Activated T-helper 17 cell treated with anti-CD3 and anti-CD28 coated beads, Interleukin-2, amount 50 U/mL, for 72 hours (primary cell): ENCODE results near the gene MMP24. TPM values are rescaled to one million over a fixed set of nuclear protein-coding genes. Genes with fewer than 3 reads are reported as not detected.
"Not testable (repeated sequence)": the region's sequence is repeated elsewhere in the genome, so short reads cannot be mapped to it uniquely, and the experiment has no call there.

ENCODE experiments used
- ATAC-seq: fragments of 150-1000 bp; cut with Tn5 transposase; replicated peaks from 2 replicates; pipeline ENCODE4 v1.10.0; 2021; ENCODE audit warnings: mild to moderate bottlenecking, moderate library complexity
- H3K27ac Mint-ChIP-seq: one replicate; pipeline ENCODE4 v1.8.0; 2022; ENCODE audit warnings: mixed read lengths
- H3K27me3 Mint-ChIP-seq: one replicate; pipeline ENCODE4 v1.8.0; 2022; ENCODE audit warnings: mixed read lengths
- H3K36me3 Mint-ChIP-seq: one replicate; pipeline ENCODE4 v1.8.0; 2022; ENCODE audit warnings: low read depth, mild to moderate bottlenecking, mixed read lengths
- H3K4me1 Mint-ChIP-seq: one replicate; pipeline ENCODE4 v1.8.0; 2022; ENCODE audit warnings: mixed read lengths
- H3K4me3 Mint-ChIP-seq: one replicate; pipeline ENCODE4 v1.8.0; 2022; ENCODE audit warnings: mild to moderate bottlenecking, mixed read lengths
- H3K9me3 Mint-ChIP-seq: one replicate; pipeline ENCODE4 v1.8.0; 2022; ENCODE audit warnings: mixed read lengths
- total RNA-seq, 2 donors: library from RNA; stranded (reverse); gene quantifications; one replicate each; pipeline ENCODE4 v1.2.3, GENCODE V29; 2022

The MMP24 gene
- total RNA-seq, 2 donors from 2014 or later: 0.04 TPM; not detected in 1

DNA sequence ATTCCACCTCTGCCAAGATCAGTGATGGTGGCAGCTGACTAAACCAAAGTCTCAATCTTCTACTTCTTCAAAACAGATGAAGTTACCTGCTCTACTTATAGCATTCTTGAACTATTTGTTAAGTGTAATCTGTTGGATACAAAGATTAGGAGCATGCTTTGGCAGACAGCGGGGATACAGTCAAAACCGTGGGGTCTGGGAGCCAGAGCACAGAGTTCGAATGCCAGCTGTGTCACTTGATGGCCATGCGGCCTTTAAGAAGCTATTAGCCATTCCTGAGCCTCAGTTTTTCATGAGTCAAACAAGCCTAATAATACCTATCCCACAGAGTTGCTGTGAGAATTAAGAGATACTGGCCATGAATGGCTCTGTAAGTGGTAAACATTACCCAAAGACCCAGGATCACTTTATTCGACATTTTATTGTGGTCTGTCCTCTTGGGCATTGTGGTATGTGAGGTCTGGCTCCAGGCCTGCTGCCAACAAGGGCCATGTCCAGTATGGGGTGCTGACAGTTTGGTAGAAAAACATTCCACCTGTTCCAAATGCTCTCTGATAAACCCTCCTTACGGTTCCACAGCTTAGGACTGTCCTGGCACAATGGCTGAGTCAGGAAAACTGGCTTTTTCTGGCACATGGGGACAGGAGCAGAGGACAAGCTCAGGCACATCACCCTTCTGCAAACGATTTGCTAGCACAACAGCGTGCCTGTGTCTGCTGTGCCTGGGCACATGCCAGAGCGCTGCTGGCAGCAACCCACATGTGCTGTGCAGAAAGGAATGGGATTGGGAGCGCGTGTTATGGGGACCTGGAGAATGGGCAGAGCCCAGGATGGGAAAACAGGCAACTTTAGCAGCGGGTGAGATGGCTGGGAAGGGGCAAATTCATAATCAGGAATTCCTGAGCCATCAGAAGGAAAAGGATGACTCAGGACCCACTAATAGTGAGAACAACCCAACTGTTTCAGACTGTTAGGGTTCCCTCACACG is 81.5 kb downstream of the MMP24 start:
- Mint-ChIP-seq H3K4me1 (peaks cover 45% of the 10 kb centered on the region), H3K36me3 (peaks cover 15% of the 10 kb centered on the region), H3K27me3 (no peaks in the 10 kb centered on the region), H3K9me3 (no peaks in the 10 kb centered on the region), H3K4me3 (no peak overlapping the region), H3K27ac (peak overlapping the region; percentile 93)
- ATAC-seq: no peak

DNA sequence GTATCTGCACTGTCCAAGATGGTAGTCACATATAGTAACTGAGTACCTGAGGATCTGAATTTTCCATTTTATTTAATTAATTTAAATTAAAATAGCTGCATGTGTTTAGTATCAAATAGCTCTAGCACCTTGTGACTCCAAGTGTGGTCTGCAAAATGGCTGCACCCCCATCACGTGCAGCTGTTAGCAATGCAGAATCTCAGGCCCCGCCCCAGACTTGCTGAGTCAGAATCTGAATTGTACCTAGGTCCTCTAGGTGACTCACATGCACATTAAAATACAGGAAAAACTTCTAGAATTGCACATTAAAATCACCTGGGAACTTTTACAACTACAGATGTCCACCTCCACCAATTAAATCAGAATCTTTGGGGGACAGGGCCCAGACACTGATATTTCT is 84.9 kb downstream of the MMP24 start:
- H3K9me3 Mint-ChIP-seq: no peaks in the 10 kb centered on the region
- H3K4me3 Mint-ChIP-seq: peak overlapping the region; percentile 43
- peak; percentile 74 for ATAC-seq
- peaks cover 33% of the 10 kb centered on the region for H3K4me1 Mint-ChIP-seq
- no peaks in the 10 kb centered on the region for H3K27me3 Mint-ChIP-seq
- H3K27ac Mint-ChIP-seq: peak overlapping the region; percentile 49
- H3K36me3 Mint-ChIP-seq: peaks cover 26% of the 10 kb centered on the region

DNA sequence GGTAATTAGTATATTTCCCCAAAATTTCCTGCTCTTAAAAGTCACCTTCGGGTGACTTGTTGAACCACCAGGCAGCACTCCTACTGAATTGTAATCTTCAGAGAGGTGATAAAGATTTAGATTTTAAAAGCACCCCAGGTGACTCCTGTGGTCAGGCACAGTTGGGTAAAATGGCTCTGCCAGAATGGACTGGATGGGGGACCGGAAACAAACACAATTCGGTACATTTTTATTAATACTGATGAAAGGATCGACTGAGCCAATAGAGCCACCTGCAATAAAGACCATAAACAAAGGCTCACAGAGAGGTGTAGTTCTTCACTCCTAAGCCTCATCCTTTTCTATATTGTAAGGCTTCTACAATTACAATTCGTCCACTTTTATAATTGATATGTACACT is 85.3 kb downstream of the MMP24 start:
- H3K4me1 Mint-ChIP-seq: peaks cover 29% of the 10 kb centered on the region
- peak overlapping the region; percentile 49 for H3K27ac Mint-ChIP-seq
- H3K27me3 Mint-ChIP-seq: no peaks in the 10 kb centered on the region
- H3K4me3 Mint-ChIP-seq: peak overlapping the region; percentile 43
- no peak for ATAC-seq
- H3K9me3 Mint-ChIP-seq: no peaks in the 10 kb centered on the region
- peaks cover 26% of the 10 kb centered on the region for H3K36me3 Mint-ChIP-seq

DNA sequence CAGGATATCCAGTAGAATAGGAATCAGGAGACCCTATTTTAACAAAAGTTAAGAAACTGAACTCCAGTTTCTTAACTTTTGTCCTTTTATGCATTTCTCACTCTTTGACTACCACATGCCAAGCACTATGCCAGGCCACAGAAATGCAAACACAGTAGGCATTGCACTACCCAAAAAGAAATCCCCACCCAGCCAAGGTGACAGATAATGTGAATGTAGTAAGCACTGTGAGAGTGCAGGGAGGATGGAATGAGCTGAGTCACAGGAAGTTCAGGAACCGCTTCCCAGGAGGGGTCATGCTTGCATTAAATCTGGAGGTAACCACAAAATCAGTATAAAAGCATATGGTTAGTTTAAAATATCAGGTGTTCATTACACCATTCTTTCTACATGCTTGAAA is 85.8 kb downstream of the MMP24 start:
- Mint-ChIP-seq H3K4me3 (peak overlapping the region; percentile 43), H3K27ac (peak overlapping the region; percentile 49), H3K27me3 (no peaks in the 10 kb centered on the region), H3K9me3 (no peaks in the 10 kb centered on the region), H3K4me1 (peaks cover 27% of the 10 kb centered on the region), H3K36me3 (peaks cover 26% of the 10 kb centered on the region)
- ATAC-seq: peak; percentile 91

DNA sequence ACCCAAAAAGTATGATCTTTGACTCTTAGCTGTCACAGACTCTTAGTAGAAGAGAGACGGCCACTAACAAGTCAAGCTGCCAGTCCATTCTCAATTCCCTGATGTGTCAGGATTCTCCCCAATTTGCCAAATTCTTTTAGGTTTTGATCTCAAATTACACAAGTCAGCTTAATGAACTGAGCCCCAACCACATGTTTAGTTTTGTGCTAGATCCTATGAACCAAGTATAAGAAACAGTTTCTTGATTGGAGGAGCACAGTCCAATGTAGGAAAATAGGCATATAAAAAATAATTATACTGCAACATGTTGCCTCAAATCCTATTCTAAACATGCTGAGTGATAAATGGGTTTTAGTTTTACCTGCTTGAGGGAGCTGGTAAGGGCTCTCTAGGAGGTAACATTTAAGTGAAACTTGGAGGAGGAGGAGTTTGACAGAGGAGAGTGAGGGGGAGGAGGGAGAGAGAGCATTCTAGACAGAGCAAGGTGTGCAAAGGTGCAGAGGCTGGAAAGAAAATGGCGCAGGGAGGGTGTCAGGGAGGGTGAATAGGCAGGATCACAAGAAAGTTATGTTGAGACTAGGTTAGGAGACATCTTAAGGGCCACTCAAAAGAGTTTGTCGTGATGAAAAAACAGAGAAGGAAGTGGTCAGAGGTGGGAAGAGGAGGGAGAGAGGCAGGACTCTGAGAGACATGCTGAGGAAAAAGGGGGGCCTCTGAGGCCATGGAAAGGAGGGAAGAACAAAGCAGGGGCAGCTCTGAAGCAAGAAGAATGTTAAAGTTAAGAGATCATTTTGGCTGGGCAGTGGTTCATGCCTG is 88.5 kb downstream of the MMP24 start:
- H3K9me3 Mint-ChIP-seq: no peaks in the 10 kb centered on the region
- peaks cover 23% of the 10 kb centered on the region for H3K36me3 Mint-ChIP-seq
- H3K4me1 Mint-ChIP-seq: peaks cover 27% of the 10 kb centered on the region
- H3K27me3 Mint-ChIP-seq: no peaks in the 10 kb centered on the region
- ATAC-seq: no peak
- H3K4me3 Mint-ChIP-seq: no peak overlapping the region
- peak overlapping the region; percentile 61 for H3K27ac Mint-ChIP-seq

DNA sequence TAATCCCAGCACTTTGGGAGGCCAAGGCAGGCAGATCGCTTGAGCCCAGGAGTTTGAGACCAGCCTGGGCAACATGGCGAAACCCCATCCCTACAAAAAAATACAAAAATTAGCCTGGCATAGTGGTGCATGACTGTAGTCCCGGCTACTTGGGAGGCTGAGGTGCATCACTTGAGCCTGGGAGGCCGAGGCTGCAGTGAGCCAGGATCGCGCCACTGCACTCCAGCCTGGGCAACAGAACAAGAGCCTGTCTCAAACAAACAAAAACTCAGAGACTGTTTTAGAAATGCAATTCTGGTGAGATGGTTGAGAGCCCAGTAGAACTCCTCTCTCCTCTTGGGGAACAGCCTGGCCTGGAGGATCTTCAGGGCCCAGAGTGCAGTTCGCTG is 89.1 kb downstream of the MMP24 start:
- Mint-ChIP-seq H3K27ac (peak overlapping the region; percentile 61), H3K4me1 (peaks cover 27% of the 10 kb centered on the region), H3K36me3 (peaks cover 21% of the 10 kb centered on the region)
- not testable (repeated sequence) for H3K27me3 Mint-ChIP-seq, H3K4me3 Mint-ChIP-seq, ATAC-seq, H3K9me3 Mint-ChIP-seq

DNA sequence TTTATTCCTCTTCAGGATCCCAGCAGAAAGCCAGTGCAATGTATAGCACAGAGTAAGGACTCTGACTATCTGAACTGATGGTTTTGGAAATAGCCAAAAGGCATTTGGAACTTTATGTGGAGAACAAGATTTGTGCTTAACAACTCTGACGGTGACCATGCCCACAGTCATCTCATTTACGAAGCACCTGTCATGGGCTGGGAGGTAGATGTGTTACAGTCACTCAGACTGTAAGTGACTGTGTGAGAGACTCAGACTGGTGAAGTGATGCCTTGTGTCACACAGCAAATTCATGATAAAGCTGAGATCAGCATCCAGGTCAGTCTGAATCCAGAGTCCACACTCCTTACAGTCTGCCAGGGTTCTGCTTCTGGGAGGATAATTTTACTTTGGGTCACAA is 89.6 kb downstream of the MMP24 start:
- H3K9me3 Mint-ChIP-seq: no peaks in the 10 kb centered on the region
- no peak overlapping the region for H3K4me3 Mint-ChIP-seq
- ATAC-seq: no peak
- peak overlapping the region; percentile 61 for H3K27ac Mint-ChIP-seq
- peaks cover 24% of the 10 kb centered on the region for H3K4me1 Mint-ChIP-seq
- peaks cover 21% of the 10 kb centered on the region for H3K36me3 Mint-ChIP-seq
- H3K27me3 Mint-ChIP-seq: no peaks in the 10 kb centered on the region

DNA sequence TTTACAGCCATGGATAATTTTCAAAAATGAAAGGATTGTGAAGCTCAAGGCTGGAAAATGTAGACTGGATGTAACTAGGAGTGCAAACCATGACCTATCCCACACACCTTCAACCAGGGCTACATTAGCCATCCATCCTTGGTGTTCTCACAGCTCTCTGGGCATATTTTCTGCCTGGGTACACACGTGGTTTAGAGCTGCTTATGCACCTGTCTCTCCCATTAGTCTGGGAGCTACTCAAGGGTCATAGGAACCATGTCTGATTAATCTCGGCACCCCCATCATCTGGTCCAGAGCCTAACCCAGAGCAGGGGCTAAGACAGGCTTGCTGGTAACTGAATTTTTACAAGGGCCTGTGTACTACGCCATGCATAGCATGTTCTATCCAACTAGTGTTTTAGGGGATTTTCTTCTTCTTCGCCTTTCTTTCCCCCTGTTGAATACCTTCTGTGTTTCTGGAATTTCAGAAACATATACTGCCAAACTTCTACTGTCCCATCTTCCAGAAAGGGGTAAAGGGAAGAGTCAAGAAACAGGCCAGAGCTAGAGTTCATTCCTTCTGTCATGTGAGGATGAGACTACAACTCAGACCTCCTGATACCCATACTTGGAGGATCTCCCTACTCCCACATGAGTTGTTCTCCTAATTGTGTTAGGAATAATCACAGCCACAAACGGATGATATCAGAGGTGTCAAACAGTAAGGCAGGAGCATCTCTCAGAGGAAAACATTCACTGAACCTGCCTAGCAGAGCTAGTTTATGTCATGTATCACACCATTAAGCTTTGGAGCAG is 91.1 kb downstream of the MMP24 start:
- Mint-ChIP-seq H3K4me3 (no peak overlapping the region), H3K27ac (peak overlapping the region; percentile 15)

DNA sequence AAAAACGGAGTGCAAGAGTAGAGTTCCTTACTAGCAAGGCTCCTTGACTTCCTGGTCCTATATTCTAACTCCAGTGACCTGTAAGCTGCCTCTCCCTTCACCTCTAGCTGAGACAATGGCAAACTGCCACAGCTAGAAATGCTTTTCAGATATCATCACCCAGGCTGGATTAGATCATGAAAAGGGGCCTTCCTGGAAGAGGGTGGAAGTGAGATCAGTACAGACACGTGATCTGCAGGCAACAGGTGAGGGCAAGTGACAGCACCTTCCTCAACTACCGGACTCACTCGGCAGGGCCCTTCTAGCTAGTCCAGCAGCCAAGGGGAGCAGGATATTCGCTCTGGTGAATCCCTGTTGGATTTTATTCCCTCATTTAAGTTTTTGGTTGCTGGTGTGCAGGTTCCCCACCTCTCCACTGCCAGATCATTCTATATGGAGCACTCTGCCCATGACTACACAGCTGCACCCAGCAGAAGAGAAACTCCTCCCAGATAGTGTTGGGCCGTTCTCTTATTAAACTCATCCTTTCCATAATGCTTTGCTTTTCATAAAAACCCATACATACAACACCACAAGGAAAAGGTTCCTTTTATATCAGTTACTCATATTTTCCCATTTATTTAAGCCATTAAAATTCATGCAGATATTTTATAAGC is 92.1 kb downstream of the MMP24 start:
- Mint-ChIP-seq H3K36me3 (peaks cover 16% of the 10 kb centered on the region), H3K27me3 (no peaks in the 10 kb centered on the region), H3K4me3 (no peak overlapping the region), H3K27ac (peak overlapping the region; percentile 15), H3K9me3 (no peaks in the 10 kb centered on the region), H3K4me1 (peaks cover 18% of the 10 kb centered on the region)
- peak; percentile 37 for ATAC-seq

More for the DNA sequence above, 91.1 kb downstream of the MMP24 start:
- no peak for ATAC-seq
- Mint-ChIP-seq H3K36me3 (peaks cover 14% of the 10 kb centered on the region), H3K9me3 (no peaks in the 10 kb centered on the region), H3K27me3 (no peaks in the 10 kb centered on the region), H3K4me1 (peaks cover 16% of the 10 kb centered on the region)

DNA sequence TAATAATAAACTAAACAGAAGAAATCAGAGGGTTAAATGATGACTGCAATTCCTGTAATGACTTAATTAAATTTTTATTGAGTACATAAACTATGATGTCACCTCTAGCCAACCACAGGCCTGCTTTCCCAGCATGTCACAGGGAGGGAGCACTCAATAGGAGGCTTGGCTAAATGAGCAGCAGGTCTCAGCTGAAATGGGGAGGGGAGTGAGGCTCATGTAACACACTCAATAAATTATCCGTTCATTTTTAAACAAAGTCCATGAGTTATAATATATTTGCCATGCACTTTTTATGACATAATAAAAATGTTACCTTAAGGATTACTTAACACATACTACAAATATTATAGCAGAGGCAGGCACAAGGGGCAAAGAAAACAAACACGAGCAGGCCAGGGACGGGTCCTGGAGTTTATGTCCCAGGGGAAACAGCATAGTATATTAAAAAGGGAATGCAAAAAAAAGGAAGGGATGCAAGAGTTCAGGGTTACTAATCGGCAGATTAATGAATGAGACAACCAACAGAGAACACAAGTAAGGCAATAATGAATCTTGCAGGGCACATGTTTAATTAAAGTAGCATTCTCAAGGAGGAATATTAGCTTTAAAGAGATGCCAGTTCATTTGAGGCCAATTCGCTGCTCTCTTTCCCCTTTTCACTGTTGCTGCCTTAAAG is 92.8 kb downstream of the MMP24 start:
- Mint-ChIP-seq H3K4me1 (peaks cover 18% of the 10 kb centered on the region), H3K27ac (peak overlapping the region; percentile 15), H3K4me3 (no peak overlapping the region), H3K36me3 (peaks cover 10% of the 10 kb centered on the region), H3K27me3 (no peaks in the 10 kb centered on the region), H3K9me3 (no peaks in the 10 kb centered on the region)
- ATAC-seq: no peak

DNA sequence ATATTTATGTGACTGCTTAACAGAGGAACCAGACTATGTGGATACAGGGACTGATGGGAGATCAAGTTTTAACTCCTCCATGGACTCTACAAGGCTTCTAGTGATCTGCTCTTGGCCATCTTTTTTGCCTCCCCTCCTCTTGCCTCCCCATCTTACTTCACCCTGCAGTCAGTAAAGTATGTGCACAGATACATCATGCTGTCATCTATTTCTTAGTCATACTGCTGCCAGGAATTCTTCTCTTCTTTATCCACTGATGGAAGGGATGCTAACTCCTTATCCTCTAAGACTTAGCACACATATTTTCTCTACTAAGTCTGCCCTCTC is 93.3 kb downstream of the MMP24 start:
- Mint-ChIP-seq H3K4me3 (no peak overlapping the region), H3K36me3 (peaks cover 7% of the 10 kb centered on the region), H3K4me1 (peaks cover 13% of the 10 kb centered on the region), H3K27ac (no peak overlapping the region), H3K9me3 (no peaks in the 10 kb centered on the region), H3K27me3 (no peaks in the 10 kb centered on the region)
- ATAC-seq: no peak

DNA sequence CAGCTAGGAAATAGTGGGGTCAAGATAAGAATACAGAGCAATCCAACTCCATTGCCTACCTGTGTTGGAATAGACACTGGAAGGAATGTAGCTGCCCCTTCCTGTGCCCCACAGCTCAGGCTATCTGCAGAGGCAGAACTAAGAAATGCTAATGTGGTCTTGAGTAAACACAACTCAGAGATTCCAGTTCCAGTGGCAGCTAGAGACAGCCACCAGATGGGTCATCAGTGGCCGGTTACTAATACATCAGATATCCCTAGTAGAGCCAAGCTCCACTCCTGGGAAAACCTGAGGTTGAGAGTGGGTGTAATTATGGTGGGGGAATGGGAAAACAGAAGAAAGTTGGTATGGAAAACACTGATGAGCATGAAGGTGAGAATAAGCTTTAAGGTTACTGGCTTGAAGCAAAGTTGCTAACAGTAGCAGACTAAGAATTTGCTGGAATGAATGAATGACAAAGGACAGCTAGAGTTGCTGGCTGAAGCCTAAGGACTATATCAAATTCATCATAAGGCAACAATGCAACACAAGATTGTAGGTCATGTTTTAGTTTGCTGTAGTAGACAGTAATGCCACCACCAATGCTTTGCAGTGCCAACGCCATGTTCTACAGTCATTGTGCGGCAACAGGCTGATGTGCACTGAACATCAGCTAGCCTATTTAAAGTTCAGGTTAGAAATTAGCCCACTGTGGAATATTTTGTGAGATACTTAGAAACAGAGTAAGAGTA is 94.1 kb downstream of the MMP24 start:
- no peak for ATAC-seq
- no peak overlapping the region for H3K4me3 Mint-ChIP-seq
- H3K9me3 Mint-ChIP-seq: no peaks in the 10 kb centered on the region
- H3K27ac Mint-ChIP-seq: no peak overlapping the region
- H3K4me1 Mint-ChIP-seq: peaks cover 5% of the 10 kb centered on the region
- no peaks in the 10 kb centered on the region for H3K27me3 Mint-ChIP-seq
- peaks cover 11% of the 10 kb centered on the region for H3K36me3 Mint-ChIP-seq

DNA sequence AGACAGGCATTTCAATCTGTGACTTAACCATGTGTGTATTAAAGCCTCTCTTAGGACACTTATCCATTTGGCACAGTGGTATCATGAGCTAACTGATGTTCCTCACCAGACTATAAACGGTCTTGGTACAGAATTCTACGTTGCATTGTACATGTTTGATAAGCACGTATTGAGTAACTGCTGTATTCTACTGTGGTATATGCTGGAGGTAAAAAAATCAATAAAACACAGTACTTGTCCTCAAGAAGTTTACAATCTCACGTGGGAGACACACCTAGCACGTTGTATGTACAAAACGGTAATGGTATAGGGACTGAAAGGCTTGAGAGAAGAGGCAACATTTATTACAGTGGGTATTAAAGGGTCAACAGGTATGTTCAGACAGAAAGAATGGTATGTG is 98.9 kb downstream of the MMP24 start:
- no peak for ATAC-seq
- no peak overlapping the region for H3K4me3 Mint-ChIP-seq

More for the DNA sequence above, 98.9 kb downstream of the MMP24 start:
- no peaks in the 10 kb centered on the region for H3K9me3 Mint-ChIP-seq
- peaks cover 11% of the 10 kb centered on the region for H3K36me3 Mint-ChIP-seq
- no peaks in the 10 kb centered on the region for H3K27me3 Mint-ChIP-seq
- H3K4me1 Mint-ChIP-seq: peaks cover 18% of the 10 kb centered on the region
- peak overlapping the region; percentile 8 for H3K27ac Mint-ChIP-seq
